ENCODE measurements around the gene NECTIN4.
"Not testable (repeated sequence)": the region's sequence is repeated elsewhere in the genome, so short reads cannot be mapped to it uniquely, and the experiment has no call there.

The NECTIN4 gene

GRCh38 chr1:161031874-161032273 is 57.5 kb downstream of the NECTIN4 start:
- no peak for DNase-seq (ENCODE audit: low read depth in 3 of 3, low spot score in 1 of 3)

GRCh38 chr1:161029466-161029865 is 59.9 kb downstream of the NECTIN4 start:
- not testable (repeated sequence) for DNase-seq (ENCODE audit: low read depth in 3 of 3, low spot score in 1 of 3)

GRCh38 chr1:161026954-161027353 is 62.4 kb downstream of the NECTIN4 start:
- DNase-seq (ENCODE audit: low read depth in 3 of 3, low spot score in 1 of 3), result not testable (repeated sequence)

GRCh38 chr1:161022432-161022831 is 66.9 kb downstream of the NECTIN4 start:
- not testable (repeated sequence) for DNase-seq (ENCODE audit: low read depth in 3 of 3, low spot score in 1 of 3)

- no peak for DNase-seq (ENCODE audit: low read depth in 3 of 3, low spot score in 1 of 3)
These were observed 67.4 kb downstream of the NECTIN4 start for GRCh38 chr1:161021970-161022353.

GRCh38 chr1:161021165-161021969 is 68.0 kb downstream of the NECTIN4 start:
- peak; percentile 66 to 79 (median 74) for DNase-seq (ENCODE audit: low read depth in 3 of 3, low spot score in 1 of 3)

Data from stimulated activated CD4-positive, alpha-beta T cell treated with anti-CD3 and anti-CD28 coated beads, TNF-alpha, amount 100 ng/mL, for 1 hour (primary cell).